GM18870 (cell line): Measurements from ENCODE around the gene PKN1.
"Not testable (repeated sequence)": the region's sequence is repeated elsewhere in the genome, so short reads cannot be mapped to it uniquely, and the experiment has no call there.

Source experiments
- ATAC-seq: cut with Tn5 transposase; IDR thresholded peaks from one replicate; pipeline ENCODE4 v1.9.1; 2021; ENCODE audit warnings: moderate library complexity; ENCODE audit not compliant: unreplicated experiment

PKN1 gene

DNA sequence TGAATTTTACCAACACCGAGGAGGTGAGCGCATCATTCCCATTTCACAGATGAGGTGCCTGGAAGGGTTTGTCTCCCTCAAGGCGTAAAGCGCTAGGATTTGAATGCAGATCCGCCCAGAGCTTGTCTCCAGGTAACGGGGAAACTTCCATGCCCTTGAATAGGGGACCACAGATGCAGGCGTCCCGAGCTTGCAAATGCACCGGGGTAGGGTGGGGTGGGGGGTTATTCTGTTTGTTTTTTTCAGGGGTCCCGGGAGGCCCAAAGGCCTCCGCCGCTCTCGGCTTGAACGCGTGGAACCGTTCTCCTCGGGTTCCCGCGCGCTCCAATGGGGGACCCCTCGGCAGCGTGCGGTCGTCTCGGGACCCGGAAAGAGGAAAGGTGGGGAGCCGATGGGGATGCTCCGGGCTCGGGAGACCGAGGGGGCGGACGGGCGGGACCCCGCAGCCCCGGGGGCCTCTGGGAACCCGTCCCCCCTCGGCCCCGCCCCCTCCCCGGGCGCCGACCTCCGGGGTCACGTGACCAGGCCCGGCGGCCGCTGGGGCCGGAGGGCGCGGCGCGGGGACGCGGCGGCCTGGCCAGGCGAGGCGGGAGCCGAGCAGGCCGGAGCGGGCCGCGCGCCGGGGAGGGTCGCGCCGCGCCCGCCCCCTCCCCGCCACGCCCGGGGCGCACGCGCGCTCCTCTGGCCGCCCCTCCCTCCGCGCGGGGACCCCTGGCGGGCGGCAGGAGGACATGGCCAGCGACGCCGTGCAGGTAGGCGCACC lies at the start of gene PKN1:
TSS of gene PKN1 (plus strand) at position 516 of the 763 bp plus-strand sequence. CDS start at position 732, 216 bp downstream.
- ATAC-seq, result no peak

DNA sequence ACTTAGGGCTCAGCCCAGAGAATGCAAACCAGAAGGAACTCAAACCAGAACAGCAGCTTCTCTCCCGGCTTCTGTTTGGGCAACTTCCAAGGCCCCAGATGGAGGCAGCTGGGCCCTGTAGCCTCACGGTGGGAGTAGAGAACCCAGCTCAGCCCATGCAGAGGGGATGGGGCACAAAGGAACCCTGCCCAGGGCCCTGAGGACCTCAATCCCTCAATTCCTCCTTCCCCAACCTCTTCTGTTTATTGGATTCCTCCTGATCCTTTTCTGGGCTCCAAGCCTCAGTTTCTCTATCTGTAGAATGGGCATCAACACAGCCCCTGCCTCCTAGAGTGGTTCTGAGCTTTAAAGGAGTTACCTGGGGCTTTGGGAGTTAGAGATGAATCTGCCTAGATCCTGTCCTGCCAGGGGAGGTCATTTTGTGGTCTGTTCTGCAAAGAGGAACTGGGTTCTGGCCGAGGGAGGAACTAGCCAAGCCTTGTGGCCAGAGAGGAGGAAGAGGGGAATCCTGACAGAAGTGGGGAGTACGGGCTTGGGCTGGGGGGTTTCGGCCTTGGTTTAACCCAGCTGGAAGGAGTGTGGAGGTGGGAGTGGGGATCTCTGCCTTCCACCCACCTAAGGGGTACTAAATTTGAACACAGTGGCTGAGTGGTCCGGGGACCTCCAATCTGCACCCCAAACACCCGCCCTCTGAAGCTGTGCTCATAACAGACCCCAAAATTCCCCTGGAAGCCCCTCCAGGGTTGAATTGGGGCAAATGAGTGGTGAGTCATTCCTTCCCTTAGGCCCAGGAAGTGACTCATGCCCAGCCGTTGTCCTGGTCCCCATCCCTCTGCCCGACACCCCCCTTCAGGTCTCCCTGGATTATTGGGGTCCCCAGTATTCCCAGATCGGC lies 49.2 kb upstream of the PKN1 start:
- ATAC-seq, result no peak

DNA sequence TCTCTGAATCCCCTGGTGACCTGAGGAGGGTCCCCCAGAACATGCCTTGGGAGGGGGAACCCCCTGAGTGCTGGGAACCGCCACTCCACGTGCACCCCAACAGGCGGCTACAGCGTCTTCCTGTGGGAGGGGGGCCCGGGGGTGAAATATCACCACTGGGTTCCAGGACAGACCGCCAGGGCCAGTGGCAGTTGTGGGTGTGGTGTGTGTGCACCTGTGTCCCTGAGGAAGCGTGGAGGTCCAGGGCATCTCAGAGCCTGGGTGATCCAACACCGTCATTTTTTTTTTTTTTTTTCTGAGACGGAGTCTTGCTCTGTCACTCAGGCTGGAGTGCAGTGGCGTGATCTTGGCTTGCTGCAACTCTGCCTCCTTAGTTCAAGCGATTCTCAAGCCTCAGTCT lies 47.6 kb upstream of the PKN1 start:
- no peak for ATAC-seq

GRCh38 chr19:14390548-14390947 lies 42.6 kb upstream of the PKN1 start:
- ATAC-seq, result no peak

- ATAC-seq, result no peak
Measured at GRCh38 chr19:14391156-14391821, 41.8 kb upstream of the PKN1 start.

DNA sequence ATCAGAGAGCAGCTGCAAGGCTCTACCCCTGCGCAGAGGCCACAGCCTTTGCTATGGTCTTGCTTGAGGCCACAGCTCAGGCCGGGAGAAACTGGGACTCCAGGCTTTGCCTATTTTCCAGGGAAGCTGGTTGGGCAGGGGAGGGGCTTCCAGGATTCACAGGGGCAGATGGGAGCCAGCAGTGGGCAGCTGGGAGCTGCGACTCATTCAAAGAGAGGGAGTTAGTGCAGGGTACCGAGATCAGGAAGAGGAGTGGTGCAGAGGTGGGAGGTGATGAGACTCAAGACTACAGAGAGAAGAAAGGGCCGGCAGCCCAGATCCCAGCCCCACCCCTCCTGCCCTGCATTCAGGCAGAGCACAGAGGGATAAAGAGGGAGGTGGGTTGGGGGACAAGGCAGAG lies 39.8 kb upstream of the PKN1 start:
- ATAC-seq, result no peak

DNA sequence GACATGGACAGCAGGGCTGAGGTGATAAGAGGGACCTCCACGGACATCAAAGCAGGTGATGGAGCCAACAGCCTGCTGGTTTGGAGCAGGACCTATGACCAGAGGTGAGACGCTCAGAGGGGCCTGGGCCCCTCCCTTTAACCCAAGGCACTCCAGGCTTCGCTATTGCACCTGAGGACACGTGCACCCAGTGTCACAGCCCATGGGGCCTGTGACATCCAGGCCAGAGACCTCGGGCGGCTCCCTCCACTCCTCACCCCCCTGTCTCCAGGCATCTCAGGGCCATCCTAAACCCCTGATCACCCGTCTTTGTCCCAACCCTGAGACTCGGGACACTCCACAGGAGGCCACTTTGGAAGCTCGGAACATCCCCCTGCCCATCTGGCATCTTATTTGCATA lies 38.9 kb upstream of the PKN1 start:
- no peak for ATAC-seq

- ATAC-seq, result no peak
Measured at GRCh38 chr19:14395262-14395661, 37.8 kb upstream of the PKN1 start.

DNA sequence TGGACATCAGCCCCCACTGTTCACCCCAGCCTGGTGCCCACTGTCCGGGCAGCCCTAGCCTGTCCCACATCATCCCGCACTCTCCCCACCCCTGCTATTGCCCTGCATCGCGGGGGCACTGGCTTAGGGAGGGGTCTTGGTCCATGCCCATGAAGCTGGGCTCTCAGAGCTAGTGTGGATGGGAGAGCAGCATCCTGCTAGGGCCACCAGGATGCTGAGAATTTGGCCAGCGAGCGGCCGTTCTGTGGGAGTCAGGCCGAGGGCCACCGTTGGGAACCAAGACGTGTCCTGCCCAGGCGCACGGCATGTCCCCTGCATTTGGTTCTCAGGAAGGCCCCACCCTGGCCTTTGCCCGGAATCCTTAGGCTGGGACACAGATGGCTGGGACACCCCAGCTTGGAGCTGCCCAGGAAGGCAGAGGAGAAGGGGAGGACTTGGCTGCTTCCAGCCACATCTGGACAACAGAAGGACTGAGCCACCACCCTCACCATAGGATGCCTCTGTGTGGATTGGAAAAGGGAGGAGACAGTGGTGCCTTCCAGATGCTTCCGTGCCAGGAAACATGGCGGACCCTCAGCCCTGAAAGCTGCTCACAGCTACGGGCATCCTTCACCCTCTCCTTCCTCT lies 37.3 kb upstream of the PKN1 start:
- no peak for ATAC-seq

GRCh38 chr19:14396730-14397129 lies 36.4 kb upstream of the PKN1 start:
- ATAC-seq, result not testable (repeated sequence)

GRCh38 chr19:14397168-14397567 lies 35.9 kb upstream of the PKN1 start:
- not testable (repeated sequence) for ATAC-seq

DNA sequence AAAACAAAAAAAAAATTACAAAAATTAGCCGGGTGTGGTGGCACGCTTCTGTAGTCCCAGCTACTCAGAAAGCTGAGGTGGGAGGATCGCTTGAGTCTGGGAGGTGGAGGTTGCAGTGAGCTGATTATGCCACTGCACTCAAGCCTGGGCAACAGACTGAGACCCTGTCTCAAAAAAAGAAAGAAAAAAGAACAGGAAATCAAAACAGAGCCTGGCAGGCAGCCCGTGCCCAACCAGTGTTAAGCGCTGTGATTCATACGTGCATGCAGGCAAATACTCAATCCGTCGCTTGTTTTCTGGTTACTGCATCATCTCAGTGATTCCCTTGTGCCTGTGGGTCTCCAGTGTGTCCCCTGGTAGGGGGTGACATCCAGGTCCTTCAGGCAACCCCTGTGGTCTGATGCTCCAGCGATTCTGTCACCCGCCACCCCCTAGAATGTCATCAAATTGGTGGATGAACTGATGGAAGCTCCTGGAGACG lies 32.1 kb upstream of the PKN1 start:
- ATAC-seq, result no peak

DNA sequence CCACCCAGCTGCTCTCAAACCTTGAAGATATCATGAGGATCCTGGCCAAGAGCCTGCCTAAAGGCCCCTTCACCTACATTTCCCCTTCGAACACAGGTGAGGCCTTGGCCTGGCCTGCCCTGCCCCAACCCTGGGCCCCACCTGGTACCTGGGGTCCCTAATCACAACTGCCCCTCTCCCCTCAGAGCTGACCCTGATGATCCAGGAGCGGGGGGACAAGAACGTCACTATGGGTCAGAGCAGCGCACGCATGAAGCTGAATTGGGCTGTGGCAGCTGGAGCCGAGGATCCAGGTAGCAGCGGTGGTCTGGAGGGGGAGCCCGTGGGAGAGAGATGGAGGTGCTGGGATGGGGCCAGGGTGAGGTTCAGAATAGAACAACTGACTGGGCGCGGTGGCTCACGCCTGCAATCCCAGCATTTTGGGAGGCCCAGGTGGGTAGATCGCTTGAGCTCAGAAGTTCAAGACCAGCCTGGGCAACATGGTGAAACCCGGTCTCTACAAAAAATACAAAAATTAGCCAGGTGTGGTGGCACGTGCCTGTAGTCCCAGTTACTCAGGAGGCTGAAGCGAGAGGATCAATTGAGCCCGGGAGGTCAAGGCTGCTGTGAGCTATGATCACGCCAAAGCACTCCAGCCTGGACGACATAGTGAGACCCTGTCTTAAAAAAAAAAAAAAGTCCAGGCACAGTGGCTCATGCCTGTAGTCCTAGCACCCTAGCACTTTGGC lies 31.5 kb upstream of the PKN1 start:
- ATAC-seq, result no peak

DNA sequence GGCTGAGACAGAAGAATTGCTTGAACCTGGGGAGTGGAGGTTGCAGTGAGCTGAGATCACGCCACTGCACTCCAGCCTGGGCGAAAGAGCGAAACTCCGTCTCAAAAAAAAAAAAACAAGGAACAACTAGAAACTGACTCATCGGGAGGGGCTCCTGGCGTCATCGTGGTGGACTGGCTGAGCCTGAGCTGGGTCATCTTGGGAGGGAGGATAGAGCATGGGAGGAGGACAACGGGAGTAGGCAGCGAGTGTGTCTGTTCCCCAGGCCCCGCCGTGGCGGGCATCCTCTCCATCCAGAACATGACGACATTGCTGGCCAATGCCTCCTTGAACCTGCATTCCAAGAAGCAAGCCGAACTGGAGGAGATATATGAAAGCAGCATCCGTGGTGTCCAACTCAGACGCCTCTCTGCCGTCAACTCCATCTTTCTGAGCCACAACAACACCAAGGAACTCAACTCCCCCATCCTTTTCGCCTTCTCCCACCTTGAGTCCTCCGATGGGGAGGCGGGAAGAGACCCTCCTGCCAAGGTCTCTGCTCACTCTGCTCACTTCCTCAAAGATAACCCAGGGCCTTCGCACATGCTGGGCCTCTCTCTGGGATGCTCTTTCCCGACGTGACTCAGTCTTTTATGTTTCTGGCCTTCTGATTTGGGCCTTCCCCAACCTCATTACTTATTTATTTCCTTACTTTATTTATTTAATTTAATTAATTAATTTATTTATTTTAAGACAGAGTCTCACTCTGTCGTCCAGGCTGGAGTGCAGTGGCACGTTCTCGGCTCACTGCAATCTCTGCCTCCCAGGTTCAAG lies 30.6 kb upstream of the PKN1 start:
- ATAC-seq, result no peak

DNA sequence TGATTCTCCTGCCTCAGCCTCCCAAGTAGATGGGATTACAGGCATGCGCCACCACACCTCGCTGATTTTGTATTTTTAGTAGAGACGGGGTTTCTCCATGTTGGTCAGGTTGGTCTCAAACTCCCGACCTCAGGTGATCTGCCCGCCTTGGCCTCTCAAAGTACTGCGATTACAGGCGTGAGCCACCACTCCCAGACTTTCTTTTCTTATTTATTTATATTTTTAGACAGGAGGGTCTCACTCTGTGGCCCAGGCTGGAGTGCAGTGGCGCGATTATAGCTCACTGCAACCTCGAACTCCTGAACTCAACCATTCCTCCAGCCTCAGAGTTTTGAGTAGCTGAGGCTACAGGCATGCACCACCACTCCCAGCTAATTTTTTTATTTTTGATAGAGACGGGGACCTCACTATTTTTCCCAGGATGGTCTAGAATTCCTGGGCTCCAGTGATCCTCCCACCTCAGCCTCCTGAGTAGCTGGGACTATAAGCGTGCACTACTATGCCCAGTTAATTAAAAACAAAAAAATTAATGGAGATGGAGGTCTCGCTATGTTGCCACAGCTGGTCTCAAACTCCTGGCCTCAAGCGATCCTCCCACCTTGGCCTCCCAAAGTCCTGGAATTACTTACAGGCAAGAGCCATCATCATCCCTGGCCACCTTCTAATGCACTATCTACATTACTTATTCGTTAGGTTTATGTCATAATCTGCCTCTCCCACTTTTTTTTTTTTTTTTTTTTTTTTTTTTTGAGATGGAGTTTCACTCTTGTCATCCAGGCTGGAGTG lies 29.8 kb upstream of the PKN1 start:
- ATAC-seq, result not testable (repeated sequence)

GRCh38 chr19:14404312-14404711 lies 28.8 kb upstream of the PKN1 start:
- ATAC-seq, result no peak

- ATAC-seq, result no peak
Measured at GRCh38 chr19:14405380-14405757, 27.7 kb upstream of the PKN1 start.

DNA sequence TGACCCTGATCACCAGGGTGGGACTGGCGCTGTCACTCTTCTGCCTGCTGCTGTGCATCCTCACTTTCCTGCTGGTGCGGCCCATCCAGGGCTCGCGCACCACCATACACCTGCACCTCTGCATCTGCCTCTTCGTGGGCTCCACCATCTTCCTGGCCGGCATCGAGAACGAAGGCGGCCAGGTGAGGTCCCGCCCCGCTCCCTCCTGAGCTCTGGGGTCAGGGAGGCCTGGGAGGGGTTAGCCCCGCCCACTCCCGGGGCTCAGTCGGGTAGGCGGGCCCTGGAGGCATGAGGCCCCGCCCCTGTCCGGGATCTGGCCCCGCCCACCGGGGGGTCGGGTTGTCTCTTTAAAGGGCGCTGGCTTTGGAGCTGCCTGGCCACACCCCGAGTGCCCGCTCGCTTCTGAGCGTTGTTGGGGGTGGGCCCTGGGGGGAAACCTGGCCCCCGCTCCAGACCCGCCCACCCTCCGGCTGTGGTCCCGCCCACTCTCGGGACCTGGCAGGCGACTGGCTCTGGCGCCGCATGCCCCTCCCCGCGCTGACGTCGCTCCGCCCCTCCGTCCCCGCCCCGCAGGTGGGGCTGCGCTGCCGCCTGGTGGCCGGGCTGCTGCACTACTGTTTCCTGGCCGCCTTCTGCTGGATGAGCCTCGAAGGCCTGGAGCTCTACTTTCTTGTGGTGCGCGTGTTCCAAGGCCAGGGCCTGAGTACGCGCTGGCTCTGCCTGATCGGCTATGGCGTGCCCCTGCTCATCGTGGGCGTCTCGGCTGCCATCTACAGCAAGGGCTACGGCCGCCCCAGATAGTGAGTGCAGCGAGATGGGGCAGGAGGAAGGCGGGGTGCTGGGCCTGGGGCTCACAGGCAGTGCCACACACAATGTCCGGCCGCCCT lies 27.1 kb upstream of the PKN1 start:
- no peak for ATAC-seq
